Camera-type eye (tissue), 1 donor: ENCODE results near the gene STX5. TPM values are rescaled to one million over a fixed set of nuclear protein-coding genes. Genes with fewer than 3 reads are reported as not detected.

Experiments
- total RNA-seq: library from RNA; depleted of rRNA; stranded (reverse); fragments of >200 nt; gene quantifications from one replicate; pipeline ENCODE4 v1.2.3, GENCODE V29; 2014

The STX5 gene
- 38.0 TPM for total RNA-seq

DNA sequence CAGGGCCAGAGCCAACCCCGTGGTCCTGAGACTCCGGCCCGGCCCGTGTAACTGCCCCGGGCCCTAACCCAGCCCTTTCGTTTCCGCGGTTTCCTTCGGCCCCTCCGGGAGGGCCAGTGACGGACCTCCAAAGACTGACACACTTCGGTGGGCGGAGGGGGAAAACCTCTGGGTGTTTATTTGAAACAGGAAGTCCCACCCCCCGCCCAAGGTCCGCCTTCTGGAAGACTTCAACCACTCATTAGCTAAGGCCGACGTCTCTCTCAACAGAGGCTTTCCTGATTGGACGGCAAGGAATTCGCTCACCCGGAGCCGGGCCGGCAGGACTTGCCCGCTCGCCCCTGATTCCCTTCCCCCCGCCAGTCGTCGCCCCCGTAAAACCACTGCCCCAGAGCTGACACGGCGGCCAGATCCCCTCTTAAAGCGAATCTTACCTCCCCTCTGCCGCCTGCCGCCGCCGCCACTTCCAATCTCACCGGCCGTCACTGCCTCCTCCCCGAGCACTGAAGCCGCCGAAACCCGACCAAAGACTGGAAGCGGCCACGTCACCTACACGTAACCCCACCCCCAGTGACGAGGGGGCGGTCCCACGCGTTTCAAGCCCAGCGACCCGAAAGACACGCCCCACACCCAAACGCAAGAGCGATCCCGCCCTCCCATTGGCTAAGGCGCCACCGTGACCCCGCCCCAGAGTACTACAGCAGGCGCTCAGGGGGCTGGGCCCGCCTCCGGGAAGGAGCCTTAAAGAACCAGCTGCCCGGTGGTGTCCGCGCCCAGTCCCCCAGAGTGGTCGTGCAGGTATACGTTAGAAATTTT, at the start of gene STX5:
Gene STX5, minus strand, starts transcription at position 532 of the 816 bp plus-strand sequence. CDS start 808 bp downstream, outside the sequence.

GRCh38 chr11:62880803-62881578, 49.1 kb upstream of the STX5 start, which contains the start of gene SLC3A2:
SLC3A2 (plus strand) TSS chr11:62880896; CDS start chr11:62881024, 128 bp downstream.

GRCh38 chr11:62839050-62839945, 7.4 kb upstream of the STX5 start, which contains the start of gene WDR74:
WDR74 (minus strand) TSS chr11:62839590; CDS start chr11:62839570, 20 bp downstream.

GRCh38 chr11:62832336-62833234, 734 bp upstream of the STX5 start, which contains the start of gene TEX54:
TEX54 (minus strand) TSS chr11:62832841.

DNA sequence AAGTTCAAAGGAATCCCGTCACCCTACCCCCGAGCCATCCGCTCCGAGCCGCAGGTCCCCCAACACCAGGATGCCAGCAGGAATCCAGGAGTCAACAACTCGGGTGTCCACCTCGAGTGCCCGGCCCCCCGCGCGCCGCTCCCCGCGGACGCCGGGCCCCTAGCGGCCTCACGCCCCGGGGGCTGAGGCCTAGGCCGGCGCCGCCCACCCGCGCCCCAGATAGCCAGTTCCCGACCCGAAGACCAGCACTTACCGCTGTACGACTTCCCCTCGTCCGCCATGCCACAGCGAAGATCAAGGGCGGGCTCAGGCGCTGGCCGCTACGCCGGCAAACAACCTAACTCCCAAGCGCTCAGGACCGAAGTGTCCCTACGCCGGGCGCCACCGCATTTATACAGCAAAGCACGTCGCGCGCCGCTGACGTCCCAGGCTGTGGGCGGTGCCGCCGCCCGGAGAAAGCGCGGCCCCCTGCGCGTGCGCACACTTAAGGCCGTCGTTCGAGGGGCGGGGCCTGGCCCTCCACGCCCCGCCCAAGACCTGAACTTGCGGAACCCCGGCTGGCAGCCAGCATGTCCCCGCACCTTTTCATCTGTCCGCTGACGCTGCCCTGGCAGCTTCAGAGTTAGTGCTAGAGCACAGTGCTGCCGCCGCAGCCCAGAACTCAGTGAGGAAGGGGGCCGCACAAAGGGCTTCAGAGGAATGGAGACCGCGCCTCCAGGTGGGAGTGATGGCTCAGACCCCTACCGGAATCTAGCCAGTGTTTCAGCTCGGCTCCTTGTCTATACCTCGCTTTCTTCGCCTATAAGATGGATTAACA, 26.6 kb downstream of the STX5 start, which contains the start of gene NXF1:
Gene NXF1, minus strand, starts transcription at position 365 of the 817 bp plus-strand sequence. Its CDS starts 84 bp downstream, at position 281.

DNA sequence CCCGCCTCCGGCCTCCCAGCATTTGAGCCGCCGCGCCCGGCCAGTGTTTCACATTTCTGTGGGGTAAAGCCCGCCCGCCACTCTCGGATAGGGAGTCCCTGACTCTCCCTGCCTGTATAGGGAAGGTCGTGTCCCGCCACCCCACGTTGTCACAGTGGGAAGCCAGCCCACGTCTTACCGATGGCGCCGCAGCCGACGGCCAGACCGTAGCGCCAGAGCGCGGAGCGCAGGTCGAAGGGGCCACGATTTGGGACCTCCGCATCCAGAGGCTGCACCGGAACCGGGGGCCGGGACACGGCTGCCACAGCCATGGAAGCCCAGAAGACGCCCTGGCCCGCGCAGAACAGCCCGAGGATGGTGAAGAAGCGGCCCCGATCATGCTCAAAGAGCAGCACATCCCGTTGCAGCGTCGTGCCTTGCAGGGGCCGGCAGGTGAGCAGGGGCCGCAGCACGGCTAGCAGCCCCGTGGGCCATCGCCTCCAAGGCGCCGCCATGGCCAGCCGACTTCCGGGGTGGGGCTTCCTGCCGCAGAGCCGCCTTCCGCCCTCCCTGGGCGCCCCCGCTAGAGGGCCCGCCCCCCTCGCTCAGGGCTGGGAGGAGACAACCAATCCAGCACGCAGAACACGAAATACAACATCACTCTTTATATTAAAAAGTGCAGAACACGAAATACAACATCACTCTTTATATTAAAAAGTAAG, 40.2 kb downstream of the STX5 start, which contains the start of gene TMEM223:
Gene TMEM223, minus strand, starts transcription at position 506 of the 701 bp plus-strand sequence. Its CDS starts 12 bp downstream, at position 494.

GRCh38 chr11:62787005-62787759, 44.7 kb downstream of the STX5 start, which contains the start of gene TMEM179B:
TMEM179B (plus strand) TSS chr11:62787402; CDS start chr11:62787432, 30 bp downstream.

DNA sequence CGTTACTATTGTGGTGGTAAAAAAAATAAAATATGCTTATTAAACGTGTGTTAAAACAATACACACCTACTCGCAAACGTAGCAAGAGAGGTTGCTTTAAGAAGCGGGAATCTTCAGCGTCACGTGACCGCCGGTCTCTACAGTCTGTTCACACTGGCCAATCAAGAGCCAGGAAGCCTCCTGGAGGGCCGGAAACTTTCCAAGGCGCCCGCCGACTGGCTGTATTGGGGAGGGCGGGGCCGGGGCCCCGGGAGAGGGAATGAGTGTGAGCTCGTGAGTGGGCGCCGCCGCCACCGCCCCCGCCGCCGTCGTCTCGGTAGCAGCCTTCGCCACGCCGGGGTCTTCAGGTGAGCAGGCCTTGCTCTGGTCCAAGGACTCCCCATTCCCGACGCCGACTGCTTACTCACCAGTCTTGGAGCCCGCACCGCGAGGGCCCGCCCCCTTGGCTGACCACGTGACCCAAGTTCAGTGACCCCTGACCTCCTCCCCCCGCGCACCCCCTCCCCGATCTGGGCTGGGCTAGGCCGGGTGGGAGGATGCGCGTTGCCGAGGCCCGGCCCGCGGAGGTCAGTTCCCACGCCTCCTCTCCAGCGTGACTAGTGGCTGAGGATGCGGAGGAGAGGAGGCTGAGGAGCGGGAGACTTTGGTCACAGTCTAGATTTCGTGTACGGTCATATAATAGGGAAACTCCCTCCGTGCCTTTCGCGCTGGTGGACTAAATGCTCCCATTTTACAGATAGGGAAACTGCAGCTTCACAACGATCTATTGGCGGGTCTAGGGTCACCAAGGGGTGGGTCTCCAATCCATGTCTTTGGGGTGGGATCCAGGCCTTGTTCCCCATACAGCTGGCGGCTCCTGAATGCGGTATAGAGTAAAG, 60.5 kb downstream of the STX5 start, which contains the start of gene TAF6L:
Gene TAF6L, plus strand, starts transcription at position 253 of the 878 bp plus-strand sequence. CDS start 4,388 bp downstream, outside the sequence.

Other genes with a start within 250 kb of the STX5 start
- gene TUT1, start 240.5 kb downstream of the STX5 start, total RNA-seq = 13.4 TPM
- 81.5 TPM for gene MTA2, start 230.2 kb downstream of the STX5 start, total RNA-seq
- 43.8 TPM for gene EML3, start 219.3 kb downstream of the STX5 start, total RNA-seq
- gene ROM1, start 218.8 kb downstream of the STX5 start, total RNA-seq = 86.4 TPM
- 36.8 TPM for gene B3GAT3, start 210.1 kb downstream of the STX5 start, total RNA-seq
- gene GANAB, start 185.4 kb downstream of the STX5 start, total RNA-seq = 175 TPM
- 22.4 TPM for gene INTS5, start 178.7 kb downstream of the STX5 start, total RNA-seq
- 29.7 TPM for gene C11orf98, start 166.8 kb downstream of the STX5 start, total RNA-seq
- 4.7 TPM for gene CSKMT, start 166.7 kb downstream of the STX5 start, total RNA-seq
- gene UQCC3, start 160.4 kb downstream of the STX5 start, total RNA-seq = 6.5 TPM
- 6.0 TPM for gene LBHD1, start 159.8 kb downstream of the STX5 start, total RNA-seq
- 88.9 TPM for gene UBXN1, start 153.0 kb downstream of the STX5 start, total RNA-seq
- 12.4 TPM for gene LRRN4CL, start 142.5 kb downstream of the STX5 start, total RNA-seq
- 44.1 TPM for gene BSCL2, start 124.6 kb downstream of the STX5 start, total RNA-seq
- gene GNG3, start 124.4 kb downstream of the STX5 start, total RNA-seq = 3.0 TPM
- 27.4 TPM for gene HNRNPUL2, start 104.6 kb downstream of the STX5 start, total RNA-seq
- 19.2 TPM for gene TTC9C, start 103.6 kb downstream of the STX5 start, total RNA-seq
- 15.2 TPM for gene ZBTB3, start 77.9 kb downstream of the STX5 start, total RNA-seq
- gene POLR2G, start 70.5 kb downstream of the STX5 start, total RNA-seq = 58.8 TPM
- gene TAF6L, start 60.7 kb downstream of the STX5 start, total RNA-seq = 20.5 TPM
- 20.0 TPM for gene TMEM179B, start 44.6 kb downstream of the STX5 start, total RNA-seq
- 19.8 TPM for gene TMEM223, start 40.0 kb downstream of the STX5 start, total RNA-seq
- gene NXF1, start 26.6 kb downstream of the STX5 start, total RNA-seq = 67.8 TPM
- gene TEX54, start 790 bp upstream of the STX5 start, total RNA-seq = not detected
- 25.9 TPM for gene WDR74, start 7.5 kb upstream of the STX5 start, total RNA-seq
- gene SLC3A2, start 48.8 kb upstream of the STX5 start, total RNA-seq = 115 TPM
- 0.71 TPM for gene CHRM1, start 89.3 kb upstream of the STX5 start, total RNA-seq
- 0.88 TPM for gene SLC22A6, start 152.9 kb upstream of the STX5 start, total RNA-seq
- 8.5 TPM for gene SLC22A8, start 183.8 kb upstream of the STX5 start, total RNA-seq